ENCODE results near the gene MIR17HG. TPM values are rescaled to one million over a fixed set of nuclear protein-coding genes. Genes with fewer than 3 reads are reported as not detected.

Gene MIR17HG
- total RNA-seq, 1 experiment from 2014 or later, result 5.5 TPM

GRCh38 chr13:91348906-91349435 lies 1.5 kb downstream of the MIR17HG start:
- ChIA-PET CTCF (no interaction called here), POLR2A (ENCODE audit: unreplicated experiment) (no interaction called here)
- H3K27ac ChIP-seq (ENCODE audit: low read length), result peak overlapping the region; percentile 61
- H2AFZ ChIP-seq (ENCODE audit: low read length), result peak overlapping the region; percentile 74
- H4K20me1 ChIP-seq (ENCODE audit: low read length), result peaks cover 46% of the 10 kb centered on the region
- DNase-seq, result peak; percentile 83
- peaks cover 4% of the 10 kb centered on the region for H3F3A ChIP-seq (ENCODE audit: low read length, unreplicated experiment)
- peak overlapping the region; percentile 96 for H3K4me2 ChIP-seq (ENCODE audit: low read length)
- intact Hi-C loops (cut with micrococcal nuclease), result loop anchor here (5.0 kb wide), 1 partner anchor 37 kb away; no protein-coding TSS in a partner anchor
- peaks cover 48% of the 10 kb centered on the region for H3K79me2 ChIP-seq (ENCODE audit: low read length)
- ATAC-seq, result peak; percentile 50
- peak overlapping the region; percentile 97 for H3K9ac ChIP-seq (ENCODE audit: low read length)
- peaks cover 27% of the 10 kb centered on the region for H3K27me3 ChIP-seq (ENCODE audit: low read length)
- no peaks in the 10 kb centered on the region for H3K9me2 ChIP-seq (replicated peaks; ENCODE audit: low read length)
- no TSS peak for BruUV-seq (replicated peaks)
- H3K36me3 ChIP-seq (ENCODE audit: low read depth, low read length), result peaks cover 48% of the 10 kb centered on the region
- no peaks in the 10 kb centered on the region for H3K9me3 ChIP-seq (ENCODE audit: low read length)
- TF ChIP-seq CTCF (conservative IDR thresholded peaks at IDR 0.05; ENCODE audit: low read depth, low read length) (peak; percentile 60), EZH2phosphoT487 (IDR thresholded peaks at IDR 0.05; ENCODE audit: borderline replicate concordance, low read length) (no peak), EZH2 (IDR thresholded peaks at IDR 0.05; ENCODE audit: low read length, unreplicated experiment) (no peak)
- peaks cover 20% of the 10 kb centered on the region for H3K4me1 ChIP-seq (ENCODE audit: insufficient read depth, low read length)
- peak overlapping the region; percentile 90 for H3K4me3 ChIP-seq (ENCODE audit: low read length)

GRCh38 chr13:91349992-91350911 lies 2.8 kb downstream of the MIR17HG start:
- H3K9ac ChIP-seq (ENCODE audit: low read length), result peak overlapping the region; percentile 97
- H2AFZ ChIP-seq (ENCODE audit: low read length), result no peak overlapping the region
- CTCF ChIA-PET, result no interaction called here
- H3K79me2 ChIP-seq (ENCODE audit: low read length), result peaks cover 48% of the 10 kb centered on the region
- H3K4me2 ChIP-seq (ENCODE audit: low read length), result peak overlapping the region; percentile 96
- H3K27ac ChIP-seq (ENCODE audit: low read length), result no peak overlapping the region
- H3K9me2 ChIP-seq (replicated peaks; ENCODE audit: low read length), result no peaks in the 10 kb centered on the region
- H3K27me3 ChIP-seq (ENCODE audit: low read length), result peaks cover 16% of the 10 kb centered on the region
- H3K36me3 ChIP-seq (ENCODE audit: low read depth, low read length), result peaks cover 60% of the 10 kb centered on the region
- peaks cover 8% of the 10 kb centered on the region for H3F3A ChIP-seq (ENCODE audit: low read length, unreplicated experiment)
- intact Hi-C loops (cut with micrococcal nuclease), result loop anchor here (5.0 kb wide), 1 partner anchor 38 kb away; no protein-coding TSS in a partner anchor
- TSS peak; percentile 30 for BruUV-seq (replicated peaks)
- peaks cover 59% of the 10 kb centered on the region for H4K20me1 ChIP-seq (ENCODE audit: low read length)
- H3K9me3 ChIP-seq (ENCODE audit: low read length), result no peaks in the 10 kb centered on the region
- DNase-seq (no peak), ATAC-seq (no peak)
- POLR2A ChIA-PET (ENCODE audit: unreplicated experiment), result no interaction called here
- TF ChIP-seq CTCF (conservative IDR thresholded peaks at IDR 0.05; ENCODE audit: low read depth, low read length), result no peak
- TF ChIP-seq EZH2phosphoT487 (IDR thresholded peaks at IDR 0.05; ENCODE audit: borderline replicate concordance, low read length), result no peak
- TF ChIP-seq EZH2 (IDR thresholded peaks at IDR 0.05; ENCODE audit: low read length, unreplicated experiment), result no peak
- H3K4me1 ChIP-seq (ENCODE audit: insufficient read depth, low read length), result peaks cover 20% of the 10 kb centered on the region
- peak overlapping the region; percentile 90 for H3K4me3 ChIP-seq (ENCODE audit: low read length)
